ENCODE results near the gene LENG8.
A peak's percentile ranks its signal among the peaks of the same experiment; 100 is the strongest.

LENG8 gene

DNA sequence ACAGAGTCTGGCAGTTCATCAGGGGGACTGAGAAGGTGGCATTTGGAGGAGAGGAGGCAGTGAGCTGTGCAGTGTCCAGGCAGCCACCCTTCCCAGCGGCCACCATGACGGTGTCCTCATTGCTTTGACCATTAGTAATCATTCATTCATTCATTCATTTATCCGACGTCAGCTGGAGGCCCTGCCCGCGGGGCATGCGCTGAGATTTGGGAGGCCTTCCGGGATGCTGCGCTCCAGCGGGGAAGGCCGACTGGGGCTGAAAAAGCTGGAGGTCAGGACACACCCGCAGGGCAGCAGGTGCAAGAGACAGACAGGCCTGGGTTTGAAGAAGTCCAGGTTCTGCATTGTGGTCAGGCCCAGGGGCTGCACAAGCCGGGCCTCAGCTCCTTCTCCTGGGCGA is 24.8 kb upstream of the LENG8 start:
- no peak for DNase-seq

DNA sequence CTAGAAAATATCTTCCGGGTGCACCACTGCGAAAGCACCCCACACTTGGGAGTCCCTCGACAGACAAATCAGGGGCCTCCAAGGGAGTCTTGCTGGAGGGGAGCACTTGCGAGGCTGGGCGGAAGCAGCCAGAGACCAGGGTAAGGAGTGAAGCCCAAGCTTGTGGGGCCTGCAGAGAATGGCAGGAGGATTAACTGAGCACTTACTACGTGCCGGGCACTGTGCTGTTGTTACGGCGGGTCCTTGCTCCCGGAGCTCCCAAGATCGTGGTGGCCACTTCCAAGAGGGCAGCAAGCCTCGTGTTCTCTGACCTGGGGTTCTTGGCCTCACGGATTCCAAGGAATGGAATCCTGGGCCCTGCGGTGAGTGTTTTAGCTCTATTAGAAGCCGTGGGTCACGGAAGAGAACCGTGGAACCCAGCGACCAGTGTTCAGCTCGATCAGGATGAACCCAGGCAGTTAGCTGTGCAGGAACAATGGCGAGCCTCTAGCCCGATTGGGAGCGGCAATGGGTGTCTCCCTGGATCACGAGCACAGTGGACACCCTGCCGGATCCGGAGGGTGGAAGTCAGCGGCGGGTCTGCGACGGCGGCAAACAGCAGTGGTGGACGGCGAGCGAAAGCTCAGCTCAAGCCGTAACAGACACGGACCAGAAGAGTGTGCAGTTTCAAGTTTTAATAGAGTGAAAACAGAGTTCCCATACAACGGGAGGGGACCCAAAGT is 24.2 kb upstream of the LENG8 start:
- no peak for DNase-seq

DNA sequence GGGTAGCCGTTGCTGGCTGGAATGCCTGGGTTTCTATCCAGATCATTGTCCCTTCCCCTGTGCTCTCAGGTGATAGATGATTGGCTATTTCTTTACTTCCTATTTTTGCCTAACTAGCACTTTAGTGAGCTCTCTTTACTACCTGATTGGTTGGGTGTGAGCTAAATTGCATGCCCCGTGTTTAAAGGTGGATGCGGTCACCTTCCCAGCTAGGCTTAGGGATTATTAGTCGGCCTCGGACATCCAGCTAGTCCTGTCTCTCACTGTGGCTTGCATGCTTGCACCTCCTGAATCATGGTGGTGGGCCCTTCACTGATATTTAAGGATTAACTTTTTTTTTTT is 23.6 kb upstream of the LENG8 start:
- DNase-seq, result no peak

DNA sequence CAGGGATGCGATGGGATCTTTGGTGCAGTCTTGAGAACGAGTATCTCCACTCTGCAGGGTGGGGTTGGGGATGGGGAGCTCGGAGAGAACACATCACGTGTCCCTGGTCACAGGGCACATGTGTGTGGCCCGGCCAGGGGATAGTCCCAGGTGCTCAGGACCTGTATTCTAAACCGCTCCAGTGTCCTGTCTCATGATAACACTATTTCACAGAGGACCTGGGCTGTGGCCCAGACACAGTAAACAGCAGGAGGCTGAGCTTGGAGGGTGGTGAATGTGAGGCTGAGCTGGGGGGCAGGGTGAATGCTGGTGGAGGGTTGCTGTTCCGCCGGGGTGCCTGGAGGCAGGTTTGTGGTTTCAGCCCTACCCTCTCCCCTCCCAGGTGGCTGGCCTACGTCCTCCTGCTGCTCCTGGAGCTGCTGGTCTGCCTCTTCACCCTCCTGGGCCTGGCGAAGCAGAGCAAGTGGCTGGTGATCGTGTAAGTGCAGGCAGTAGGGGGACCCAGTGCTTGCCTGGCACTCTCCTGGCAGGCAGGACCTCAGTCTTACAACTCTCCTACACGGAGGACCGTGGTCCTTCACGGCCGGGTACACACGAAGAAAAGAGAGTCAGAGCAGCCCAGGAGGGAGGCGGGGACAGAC is 22.6 kb upstream of the LENG8 start:
- no peak for DNase-seq

DNA sequence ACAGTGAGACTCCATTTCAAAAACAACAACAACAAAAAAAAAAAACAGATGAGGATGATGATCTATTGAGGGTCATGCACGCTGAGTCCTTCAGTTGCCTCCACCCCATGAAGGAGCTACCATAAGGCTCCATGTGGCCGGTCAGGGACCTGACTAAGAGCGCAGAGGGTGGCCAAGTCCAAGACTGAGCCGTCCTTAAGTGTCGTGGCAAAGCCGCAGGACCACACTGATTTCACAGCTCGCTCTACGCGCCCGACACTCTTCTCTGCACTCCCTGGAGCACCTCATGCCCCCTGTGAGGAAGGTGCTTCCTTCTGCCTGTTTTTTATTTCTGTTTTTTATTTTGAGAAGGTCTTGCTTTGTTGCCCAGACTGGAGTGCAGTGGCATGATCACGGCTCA is 21.4 kb upstream of the LENG8 start:
- no peak for DNase-seq

DNA sequence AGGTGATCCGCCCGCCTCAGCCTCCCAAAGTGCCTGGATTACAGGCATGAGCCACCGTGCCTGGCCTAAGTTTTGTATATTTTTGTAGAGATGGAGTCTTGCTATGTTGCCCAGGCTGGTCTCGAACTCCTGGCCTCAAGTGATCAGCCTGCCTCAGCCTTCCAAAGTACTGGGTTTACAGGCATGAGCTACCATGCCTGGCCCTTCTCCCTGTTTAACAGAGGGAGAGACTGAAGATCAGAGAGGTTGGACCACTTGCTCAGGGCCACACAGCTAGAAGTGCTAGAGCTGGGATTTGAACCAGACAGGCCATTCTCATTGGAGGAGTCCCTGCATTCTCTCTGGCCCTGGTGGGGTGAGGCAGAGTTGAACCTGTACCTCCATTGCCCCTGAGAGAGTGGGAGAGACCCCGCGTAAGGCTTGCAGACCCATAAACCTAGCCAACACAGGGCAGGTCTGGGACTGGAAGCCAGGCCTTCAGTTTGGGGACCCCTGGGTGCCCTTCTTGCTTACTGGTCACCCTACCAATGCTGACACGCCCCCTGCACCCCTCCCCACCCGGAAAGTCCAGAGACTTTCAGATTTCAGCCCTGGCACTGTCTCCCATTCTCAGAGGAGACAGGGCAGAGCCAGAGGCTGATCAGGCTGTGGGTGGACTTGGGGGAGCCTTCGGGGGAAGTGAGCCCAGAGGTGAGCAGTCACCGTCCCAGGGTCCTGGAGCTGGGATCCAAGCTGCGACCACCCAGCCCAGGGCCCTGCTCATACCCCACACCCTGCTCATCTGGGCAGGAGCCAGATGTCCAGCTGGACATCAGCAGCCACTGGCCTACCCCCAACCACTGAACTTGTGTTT is 20.4 kb upstream of the LENG8 start:
- DNase-seq, result no peak

DNA sequence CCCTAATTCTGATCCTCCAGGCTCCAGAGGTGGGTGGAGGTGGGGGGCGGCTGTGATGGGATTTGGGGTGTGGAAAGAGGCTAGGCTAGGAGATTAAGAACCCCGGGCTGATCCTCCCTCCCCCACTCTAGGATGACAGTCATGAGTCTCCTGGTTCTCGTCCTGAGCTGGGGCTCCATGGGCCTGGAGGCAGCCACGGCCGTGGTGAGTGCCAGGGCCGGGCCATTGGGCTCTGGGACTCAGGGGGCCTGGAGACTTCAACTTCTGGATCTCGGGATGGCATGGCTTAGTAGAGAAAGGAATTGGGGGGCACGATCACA is 19.9 kb upstream of the LENG8 start:
- no peak for DNase-seq

DNA sequence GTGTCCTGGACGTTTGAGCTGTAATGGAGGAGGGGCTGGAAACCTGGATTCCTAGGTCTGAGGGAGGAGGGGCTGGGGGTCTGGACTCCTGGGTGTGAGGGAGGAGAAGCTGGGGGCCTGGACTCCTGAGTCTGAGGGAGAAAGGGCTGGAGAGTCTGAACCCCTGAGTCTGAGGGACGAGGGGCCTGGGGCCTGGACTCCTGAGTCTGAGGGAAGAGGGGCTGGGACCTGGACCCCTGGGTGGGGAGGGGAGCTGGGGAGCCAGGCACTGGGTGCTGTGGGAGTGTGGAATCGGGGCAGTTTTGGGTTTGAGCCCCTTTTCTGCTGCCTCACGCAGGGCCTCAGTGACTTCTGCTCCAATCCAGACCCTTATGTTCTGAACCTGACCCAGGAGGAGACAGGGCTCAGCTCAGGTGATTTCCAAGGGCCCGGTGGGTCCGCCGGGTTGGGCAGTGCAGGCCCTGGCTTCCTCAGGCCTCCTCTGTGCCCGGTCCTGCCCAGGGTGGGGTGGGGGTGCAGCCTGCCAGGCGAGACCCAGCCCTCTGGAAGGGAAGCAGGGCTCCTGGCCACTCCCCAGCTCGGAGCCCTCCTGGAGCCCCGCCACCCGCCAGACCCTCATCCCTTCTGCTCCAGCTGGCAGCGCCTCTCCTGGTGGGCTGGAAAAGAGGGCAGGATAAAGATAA is 19.3 kb upstream of the LENG8 start:
- no peak for DNase-seq

DNA sequence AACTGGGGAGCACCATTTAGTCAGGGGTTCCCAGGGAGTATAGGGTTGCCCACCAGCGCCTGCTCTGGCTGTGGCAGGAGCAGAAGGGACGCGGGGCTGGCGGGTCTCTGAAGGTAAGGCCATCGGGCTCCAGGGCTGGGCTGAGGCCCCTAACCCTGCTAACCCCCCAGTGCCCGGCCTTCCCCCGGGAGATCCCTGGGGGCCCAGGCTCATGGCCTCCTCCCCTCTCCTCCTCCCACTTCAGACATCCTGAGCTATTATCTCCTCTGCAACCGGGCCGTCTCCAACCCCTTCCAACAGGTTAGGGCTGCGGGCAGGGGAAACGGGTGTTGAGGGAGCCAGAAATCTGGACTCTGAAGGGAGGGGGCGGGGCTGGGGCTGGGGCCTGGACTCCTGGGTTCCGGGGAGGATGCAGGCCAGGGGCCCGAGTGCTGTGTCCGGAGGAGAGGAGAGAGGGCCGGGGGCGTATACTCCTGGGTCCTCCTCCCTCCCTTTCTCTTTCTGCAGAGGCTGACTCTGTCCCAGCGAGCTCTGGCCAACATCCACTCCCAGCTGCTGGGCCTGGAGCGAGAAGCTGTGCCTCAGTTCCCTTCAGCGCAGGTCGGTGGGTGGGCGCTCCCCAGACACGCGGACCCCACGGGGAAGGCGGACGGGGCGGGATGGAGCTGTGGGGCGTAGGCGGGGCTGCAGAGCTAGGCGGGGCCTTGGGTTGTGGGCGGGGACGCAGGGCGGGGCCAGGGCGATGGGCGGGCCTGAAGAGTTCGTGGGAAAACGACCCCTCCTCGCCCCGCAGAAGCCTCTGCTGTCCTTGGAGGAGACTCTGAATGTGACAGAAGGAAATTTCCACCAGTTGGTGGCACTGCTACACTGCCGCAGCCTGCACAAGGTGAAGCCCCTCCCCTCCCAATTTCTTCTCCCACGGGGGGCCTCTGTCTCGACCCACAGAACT is 18.4 kb upstream of the LENG8 start:
- DNase-seq, result peak; percentile 29

DNA sequence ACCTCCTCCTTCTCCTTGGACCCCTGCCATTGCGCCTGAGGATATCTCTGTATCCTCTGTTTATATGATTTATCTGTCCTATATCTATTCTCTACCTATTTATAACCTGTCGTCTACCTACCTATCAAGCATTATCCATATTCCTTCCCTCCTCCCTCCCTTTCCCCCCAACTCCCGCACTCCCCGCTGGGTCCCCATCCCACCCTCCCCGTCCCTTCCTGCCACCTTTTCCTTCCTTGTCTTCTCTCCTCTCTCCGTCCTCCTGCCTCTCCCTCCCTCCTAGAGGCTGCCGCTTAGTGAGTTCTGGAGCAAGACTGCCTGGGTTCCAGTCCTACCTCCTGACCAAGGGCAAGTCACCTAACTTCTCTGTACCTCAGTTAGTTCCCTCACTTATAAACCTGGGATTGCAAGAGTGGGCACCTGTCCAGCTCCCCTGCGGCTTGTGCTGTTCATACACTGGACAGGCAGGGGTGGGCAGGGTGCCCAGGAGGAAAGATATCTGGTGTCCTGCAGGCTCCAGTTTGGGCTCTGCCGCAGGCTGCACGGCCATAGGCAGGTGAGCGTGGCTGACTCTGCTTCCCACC is 17.7 kb upstream of the LENG8 start:
- DNase-seq, result no peak

DNA sequence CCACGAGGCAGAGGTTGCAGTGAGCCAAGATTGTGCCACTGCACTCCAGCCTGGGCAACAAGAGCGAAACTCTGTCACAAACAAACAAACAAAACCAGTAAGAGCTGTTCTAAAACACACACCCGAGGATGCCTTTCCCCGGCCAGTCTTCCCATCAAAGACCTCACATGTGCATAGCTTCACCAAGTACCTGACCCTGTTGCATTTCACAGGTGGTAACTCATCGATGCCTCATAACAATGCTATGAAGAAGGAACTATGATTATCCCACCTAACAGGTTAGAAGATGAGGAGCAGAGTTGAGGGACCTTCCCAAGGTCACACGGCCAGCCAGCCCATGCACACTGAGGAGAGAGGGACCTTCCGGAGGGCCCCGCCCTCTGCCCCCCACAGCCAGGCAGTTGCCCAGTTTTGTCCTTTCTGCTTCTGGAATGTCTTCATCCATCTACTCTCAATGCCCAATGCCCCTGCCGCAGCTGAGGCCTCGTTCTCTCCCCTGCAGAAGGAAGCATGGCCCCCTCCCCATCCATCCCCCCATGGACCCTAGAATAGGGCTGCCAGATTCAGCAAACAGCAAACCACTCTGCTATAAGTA is 16.8 kb upstream of the LENG8 start:
- DNase-seq, result no peak

DNA sequence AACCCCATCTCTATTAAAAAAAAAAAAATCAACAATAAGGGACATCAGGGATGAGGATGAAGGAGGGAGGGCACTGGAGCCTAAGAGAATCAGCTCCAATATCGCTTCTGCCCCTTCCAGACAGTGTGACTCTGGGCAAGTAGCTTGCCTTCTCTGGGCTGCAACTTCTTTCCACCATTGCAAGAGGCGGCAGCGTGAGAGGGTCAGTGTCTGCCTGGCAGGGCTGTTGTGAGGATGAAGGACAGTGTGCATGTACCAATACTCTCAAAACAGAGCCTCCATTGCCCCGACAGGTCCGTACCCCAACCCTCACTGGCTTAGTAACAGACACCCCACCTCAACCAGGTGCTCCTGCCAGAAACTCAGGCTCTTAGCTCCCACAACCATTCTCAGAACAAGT is 15.3 kb upstream of the LENG8 start:
- no peak for DNase-seq

DNA sequence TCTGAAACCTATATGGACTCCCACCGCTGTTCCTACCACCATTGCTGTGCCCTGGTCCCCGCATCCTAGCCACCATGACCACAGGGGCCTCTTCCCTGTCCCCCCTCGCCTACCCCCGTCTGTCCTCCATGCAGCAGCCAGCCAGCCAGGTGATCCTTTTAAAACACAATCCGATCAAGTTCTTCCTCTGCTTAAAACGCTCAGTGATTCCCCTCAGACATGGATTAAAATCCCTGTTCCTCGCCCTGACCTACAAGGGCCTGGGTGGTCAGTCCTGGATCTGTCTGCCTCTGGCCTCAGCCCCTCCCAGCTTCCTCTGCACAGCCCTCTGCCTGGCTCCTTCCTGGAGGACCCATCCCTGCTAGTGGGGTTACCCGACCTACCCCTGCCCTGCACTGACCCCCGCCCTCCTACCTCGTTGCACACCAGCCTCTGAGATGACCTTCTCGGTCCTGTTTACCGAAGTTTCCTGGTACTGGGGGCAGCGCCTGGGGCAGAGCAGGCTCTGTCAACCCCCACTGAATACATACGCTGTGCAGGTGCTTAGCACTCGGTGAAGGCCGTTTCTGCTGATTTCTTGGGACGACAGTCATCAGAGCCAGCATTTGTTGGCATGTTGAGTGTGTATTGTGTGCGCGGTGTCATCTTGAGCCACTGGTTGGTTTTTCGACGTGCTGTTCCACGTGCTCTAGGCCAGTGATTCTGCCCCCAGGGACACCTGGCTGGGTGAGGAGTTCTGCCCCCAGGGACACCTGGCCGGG is 14.7 kb upstream of the LENG8 start:
- DNase-seq, result no peak

DNA sequence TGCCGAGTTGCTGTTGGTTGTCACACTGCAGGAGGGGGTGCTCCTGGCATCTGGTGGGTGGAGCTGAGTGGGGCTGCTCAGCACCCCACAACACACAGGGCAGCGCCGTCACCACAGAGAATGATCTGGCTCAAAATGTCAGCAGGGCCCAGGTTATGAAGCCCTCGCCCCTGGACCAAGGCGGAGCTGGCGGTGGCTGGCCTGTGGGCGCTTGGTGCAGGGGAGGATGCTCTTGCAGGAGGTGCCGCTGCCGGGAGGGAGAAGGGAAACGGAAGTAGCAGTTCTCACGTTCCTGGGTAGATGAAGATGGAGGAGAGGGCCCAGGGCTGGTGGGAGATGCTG is 14.2 kb upstream of the LENG8 start:
- no peak for DNase-seq

DNA sequence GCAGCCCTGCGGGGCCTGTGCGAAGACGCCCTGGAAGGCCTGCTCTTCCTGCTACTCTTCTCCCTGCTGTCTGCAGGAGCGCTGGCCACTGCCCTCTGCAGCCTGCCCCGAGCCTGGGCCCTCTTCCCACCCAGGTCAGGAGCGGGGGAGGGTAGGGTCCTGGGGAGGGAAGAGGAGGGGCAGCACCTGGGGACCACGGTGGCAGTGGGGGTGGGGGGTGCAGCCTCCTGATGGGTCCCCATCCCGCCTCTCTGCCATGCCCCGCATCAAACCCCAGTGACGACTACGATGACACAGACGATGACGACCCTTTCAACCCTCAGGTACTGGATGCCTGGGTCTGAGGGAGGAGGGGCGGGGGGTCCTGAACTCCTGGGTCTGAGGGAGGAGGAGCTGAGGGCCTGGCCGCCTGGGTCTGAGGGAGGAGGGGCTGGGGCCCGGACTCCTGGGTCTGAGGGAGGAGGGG is 13.4 kb upstream of the LENG8 start:
- no peak for DNase-seq

DNA sequence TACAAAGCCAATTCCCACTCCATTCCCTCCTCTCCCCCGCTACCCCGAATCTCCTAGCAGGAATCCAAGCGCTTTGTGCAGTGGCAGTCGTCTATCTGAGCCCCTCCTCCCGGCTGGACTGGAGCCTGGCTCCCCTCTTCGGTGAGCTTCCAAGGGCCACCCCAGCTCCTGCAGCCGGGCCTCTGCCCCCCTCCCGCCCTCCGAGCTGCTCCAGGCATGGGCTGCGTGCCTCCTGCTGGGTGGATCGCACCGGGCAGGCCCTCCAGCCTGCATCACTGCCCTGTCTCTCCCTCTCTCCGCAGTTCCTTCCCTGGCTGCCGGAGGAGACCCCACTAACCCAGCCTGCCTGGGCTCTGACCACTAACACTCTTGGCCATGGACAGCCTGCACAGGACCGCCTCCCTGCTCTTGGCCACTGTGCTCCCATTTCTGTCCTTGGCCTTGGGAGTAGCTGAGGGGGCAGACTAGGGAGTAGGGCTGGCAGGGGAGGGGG is 12.9 kb upstream of the LENG8 start:
- no peak for DNase-seq

DNA sequence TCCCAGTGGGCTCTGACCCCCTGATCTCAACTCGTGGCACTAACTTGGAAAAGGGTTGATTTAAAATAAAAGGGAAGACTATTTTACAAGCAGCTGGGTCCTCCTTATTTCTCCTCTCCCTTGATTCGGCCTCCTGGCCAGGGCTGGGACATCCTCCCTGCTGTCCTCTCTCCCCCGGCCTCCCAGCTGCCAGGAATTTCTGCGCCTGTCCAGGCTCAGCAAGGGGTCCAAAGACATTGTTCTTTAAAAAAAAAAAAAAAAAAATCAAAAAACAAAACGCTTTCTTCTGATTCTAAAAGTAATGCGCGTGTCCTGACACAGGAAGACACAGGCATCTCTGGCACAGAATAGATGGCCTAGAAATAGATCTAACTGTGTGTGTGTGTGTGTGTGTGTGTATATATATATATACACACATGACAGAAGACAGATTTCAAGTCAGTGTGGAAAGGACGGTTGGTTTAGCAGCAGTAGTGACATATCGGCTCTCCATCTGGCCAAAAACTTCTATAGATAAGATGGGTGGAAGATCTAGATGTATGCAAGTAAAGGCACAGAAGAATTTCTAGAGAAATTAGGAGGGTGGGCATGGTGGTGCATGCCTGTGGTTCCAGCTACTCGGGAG is 12.3 kb upstream of the LENG8 start:
- no peak for DNase-seq

DNA sequence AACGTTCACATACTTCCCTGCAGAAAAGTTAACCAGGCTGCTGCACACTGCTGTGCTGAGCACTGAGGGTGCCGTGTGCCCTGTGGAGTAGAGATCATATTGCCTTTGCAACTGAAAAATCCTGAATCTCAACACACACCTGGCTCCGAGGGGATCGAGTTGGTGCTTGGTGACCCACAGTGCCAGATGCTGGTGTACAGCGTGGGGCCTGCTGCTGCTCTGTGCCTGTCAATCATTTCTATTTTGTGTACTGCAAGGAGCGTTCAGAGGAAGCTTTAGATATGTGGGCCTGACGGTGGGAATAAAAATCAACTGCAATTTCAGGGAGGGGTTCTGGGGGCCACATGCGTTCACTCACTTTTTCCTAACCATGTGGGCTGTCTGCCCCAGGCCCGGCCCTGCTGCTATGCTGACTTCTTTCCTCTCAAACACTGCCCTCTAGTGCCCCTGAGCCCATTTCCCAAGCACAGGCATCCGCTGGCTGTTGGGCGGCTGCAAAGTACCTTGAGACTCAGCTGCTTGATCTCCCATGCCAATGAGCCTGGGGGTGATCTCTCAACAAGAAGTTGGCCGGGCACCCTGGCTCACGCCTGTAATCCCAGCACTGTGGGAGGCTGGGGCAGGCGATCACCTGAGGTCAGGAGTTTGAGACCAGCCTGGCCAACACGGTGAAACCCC is 9.7 kb upstream of the LENG8 start:
- no peak for DNase-seq

DNA sequence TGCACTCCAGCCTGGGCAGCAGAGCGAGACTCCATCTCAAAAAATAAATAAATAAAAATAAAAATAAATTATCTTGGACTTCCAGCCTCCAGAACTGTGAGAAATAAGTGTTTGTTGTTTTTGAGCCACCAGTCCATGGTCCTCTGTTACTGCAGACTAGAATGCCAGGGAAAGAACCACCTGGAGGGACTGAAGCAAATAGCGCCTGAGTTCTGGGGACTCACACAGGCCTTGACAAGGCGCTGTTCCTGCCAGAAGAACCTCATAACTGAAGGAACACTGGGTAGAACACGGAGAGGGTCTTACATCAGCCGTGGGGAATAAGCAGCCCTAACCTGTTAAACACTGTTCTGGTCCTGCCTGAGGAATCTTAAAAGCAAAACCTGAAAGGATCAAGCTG is 8.4 kb upstream of the LENG8 start:
- DNase-seq, result no peak

DNA sequence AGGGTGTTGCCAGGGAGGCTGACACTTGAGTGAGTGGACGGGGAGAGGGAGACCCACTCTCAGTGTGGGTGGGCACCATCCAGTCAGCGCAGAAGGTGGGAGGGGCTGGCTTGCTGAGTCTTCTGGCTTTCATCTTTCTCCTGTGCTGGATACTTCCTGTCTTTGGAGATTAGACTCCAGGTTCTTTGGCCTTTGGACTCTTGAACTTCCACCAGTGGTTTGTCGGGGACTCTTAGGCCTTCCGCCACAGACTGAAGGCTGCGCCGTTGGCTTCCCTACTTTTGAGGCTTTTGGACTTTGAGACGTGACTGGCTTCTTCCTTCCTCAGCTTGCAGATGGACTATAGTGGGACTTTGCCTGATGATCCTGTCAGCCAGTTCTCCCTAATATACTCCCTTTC is 4.3 kb upstream of the LENG8 start:
- no peak for DNase-seq
